ENCODE measurements around the gene ZC3H13.

Gene ZC3H13

DNA sequence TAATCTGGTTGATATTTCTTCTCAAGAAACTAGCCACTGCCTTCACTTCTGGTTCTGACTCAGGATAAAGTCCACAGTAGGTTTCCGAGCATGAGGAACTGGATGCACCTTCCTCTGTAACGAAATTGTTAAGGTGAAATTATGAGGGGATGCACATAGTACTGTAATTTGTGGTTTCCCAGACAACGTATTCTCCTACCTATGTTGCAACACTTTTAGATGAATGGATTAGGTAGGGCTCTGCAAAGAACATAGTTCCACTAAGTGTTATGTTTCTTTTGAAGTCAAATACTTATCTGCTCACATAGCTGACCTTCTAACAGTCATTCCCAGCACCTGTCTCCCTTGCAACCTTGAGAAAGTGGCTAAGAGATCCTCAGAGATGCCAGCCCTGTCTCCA lies 5.7 kb upstream of the ZC3H13 start:
- DNase-seq: no peak

DNA sequence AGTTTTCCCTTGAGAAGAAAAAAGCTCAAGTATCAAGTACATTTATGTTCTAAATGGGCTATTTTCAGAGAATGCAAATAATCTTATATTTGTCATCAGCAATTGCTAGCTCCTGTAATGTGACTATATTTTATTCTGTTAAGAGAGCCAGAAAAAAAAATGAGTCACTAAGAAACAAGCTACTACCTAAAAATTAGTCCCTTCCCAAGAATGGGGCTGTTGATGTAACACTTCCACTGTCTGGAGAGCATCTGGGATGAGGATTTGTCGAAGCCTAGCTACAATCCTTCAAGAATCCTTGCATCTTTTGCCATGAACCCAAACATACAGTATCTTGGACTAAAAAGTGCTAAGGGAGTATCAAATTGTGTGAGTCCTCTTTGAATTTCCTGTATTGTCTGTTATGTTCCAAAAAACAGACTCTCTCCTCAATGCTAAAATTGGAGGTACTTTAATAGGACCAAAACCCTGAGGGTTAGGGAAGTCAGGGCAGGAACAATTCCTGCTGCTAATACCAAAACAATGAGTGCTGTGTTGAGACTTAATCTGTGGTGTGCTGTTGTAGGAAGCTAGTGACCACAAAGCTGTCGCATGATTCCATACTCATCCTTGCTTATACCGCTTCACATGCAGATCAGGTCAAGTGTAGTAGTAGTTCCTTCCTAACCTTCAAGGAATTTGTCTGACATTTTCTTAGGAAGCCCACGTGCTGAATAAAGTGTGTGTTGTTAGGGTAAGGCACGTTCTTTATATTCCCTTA lies 4.9 kb upstream of the ZC3H13 start:
- DNase-seq: no peak

DNA sequence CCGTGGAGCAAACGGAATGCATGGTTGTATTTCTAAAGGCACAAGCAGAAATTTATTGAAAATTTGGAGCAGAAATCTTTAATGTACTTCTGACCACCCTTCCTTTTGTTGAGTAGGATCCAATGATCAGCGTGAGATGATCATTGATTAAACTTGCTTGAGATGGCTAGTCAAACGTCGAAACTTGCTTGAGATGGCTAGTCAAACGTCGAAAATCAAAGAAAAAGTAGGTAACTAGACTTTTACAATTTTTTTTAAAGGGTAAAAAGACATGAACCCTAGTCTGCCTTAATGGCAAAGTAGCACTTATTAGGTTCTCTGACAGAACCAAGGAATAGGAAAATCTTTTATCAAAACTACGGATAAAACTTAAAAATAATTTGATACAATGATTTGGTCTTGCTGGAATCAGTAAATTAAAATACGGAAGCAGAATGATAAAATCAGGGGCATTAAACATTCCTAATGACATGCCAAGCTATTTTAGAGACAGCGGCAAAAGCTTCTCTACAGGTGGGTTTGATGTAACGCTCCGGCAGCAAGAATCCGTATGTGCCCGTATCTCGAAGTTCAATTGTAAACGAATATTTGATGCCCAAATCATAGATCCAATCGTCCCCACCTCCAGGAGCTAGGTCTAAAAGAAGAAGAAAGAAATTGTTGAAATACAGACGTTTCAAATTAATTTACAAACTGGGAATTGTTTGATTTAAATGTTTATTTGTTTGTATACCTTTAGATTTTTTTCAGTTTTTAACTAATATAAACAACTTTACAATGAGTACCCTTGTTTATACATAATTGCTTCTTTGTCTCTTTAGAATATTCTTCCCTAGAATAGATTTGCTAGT lies 841 bp upstream of the ZC3H13 start:
- no peak for DNase-seq

- no peak for DNase-seq
Observed at GRCh38 chr13:46051968-46052318, 603 bp downstream of the ZC3H13 start.

GRCh38 chr13:46050771-46051170 lies 1.8 kb downstream of the ZC3H13 start:
- DNase-seq: no peak

- no peak for DNase-seq
Observed at GRCh38 chr13:46045424-46045823, 7.1 kb downstream of the ZC3H13 start.

GRCh38 chr13:46043647-46044046 lies 8.9 kb downstream of the ZC3H13 start:
- no peak for DNase-seq

GRCh38 chr13:46041419-46041839 lies 11.1 kb downstream of the ZC3H13 start:
- no peak for DNase-seq

DNA sequence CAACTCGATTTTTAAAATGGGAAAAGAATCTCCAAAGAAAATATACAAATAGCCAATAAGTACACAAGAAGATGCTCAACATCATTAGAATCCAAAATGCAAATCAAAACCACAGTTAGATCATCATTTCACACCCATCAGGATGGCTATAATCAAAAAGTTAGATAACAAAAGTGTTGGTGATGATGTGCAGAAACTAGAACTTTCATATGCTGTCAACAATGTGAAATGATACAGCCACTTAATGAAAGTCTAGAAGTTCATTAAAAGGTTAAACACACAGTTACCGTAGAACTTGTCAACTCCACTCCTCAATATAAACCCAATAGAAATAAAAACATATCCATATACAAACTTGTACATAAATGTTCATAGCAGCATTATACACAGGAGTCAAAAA lies 11.8 kb downstream of the ZC3H13 start:
- no peak for DNase-seq

DNA sequence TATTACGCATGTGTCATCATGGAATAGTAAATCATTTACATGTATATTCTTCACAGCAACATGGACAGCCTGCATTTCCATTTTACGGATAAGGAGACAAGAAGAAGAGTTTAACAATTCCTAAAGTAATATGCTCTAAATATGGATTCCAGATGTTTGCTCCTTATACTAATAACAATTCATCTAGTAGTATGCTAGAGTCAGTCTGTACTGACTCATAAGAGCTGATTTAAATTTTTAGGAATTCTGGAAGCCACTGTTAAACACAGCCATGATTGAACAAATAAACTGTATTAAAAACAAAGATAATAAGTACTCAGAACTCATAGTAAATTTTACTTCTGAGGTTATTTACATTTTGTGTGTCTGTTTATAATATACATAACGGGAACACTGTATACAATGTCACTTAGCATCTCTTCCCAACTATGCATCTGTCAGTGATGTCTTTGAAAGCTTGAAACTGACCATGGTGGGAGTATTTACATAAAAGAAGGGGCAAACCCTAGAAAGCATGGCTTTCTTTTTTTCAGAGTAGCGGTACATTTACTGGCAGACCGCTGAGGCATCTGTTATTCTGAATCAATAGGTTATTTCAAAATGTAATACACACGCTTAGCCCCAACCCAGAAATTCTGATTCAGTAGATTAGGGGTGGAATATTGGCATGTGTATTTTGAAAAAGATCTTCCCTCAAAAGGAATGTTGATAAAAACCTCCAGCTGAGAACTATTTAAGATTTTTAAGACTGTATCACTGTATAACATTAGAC lies 12.9 kb downstream of the ZC3H13 start:
- no peak for DNase-seq

- DNase-seq: no peak
Observed at GRCh38 chr13:46038296-46038695, 14.2 kb downstream of the ZC3H13 start.

GRCh38 chr13:46035066-46035465 lies 17.5 kb downstream of the ZC3H13 start:
- DNase-seq: no peak

DNA sequence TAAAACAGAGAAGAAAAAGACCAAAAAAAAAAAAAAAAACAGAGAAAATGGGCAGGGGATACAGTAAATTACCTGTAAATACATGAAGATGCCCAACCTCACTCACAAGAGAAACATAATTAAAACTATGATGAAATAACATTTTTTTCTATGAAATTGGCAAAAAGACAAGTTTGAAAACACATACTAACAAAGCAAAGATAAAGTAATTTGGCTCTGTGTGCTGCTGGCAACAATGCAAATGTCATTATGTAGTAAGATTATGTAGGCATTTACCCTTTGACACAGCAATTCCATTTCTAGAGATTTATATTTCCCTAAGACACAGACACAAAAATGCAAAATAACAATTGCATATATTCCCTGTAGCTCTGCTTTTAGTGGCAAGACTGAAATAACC lies 20.2 kb downstream of the ZC3H13 start:
- DNase-seq: no peak

DNA sequence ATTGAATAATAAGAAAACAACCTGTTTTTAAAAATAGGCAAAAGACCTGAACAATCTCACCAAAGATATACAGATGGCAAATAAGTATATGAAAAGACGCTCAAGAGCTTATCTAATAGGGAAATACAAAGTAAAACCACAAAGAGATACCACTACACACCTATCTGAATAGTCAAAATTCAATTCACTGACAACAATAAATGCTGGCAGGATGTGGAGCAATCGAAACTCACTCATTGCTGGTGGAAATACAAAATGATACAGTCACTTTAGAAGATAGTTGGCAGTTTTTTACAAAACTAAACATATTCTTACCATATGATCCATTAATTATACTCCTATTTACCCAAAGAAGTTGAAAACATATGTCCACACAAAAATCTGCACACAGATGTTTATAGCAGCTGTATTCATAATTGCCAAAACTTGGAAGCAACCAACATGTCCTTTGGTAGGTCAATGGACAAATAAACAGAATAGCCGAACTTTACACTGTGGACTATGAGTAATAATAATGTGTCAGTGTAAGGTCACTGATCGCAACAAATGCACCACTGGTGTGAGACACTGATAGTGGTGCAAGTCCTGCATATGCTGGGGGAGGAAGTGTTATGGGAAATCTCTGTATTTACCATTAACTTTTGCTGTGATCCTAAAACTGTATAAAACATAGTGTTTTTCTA lies 20.8 kb downstream of the ZC3H13 start:
- DNase-seq: no peak

DNA sequence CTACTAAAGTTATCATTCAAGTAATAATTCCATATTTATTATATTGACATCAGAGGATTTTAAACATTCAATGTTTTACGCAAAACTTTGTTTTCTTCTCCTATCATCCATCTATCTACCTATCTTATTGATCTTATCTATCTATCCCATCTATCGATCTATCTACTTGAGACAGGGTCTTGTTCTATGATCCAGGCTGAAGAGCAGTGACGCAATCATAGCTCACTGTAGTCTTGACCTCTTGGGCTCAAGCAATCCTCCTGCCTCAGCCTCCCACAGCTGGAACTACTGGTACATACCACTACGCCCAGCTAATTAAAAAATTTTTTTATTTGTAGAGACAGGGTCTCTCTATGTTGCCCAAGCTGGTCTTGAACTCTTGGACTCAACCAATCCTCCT lies 27.4 kb downstream of the ZC3H13 start:
- DNase-seq: no peak

GRCh38 chr13:46022481-46022880 lies 30.1 kb downstream of the ZC3H13 start:
- DNase-seq: no peak

- no peak for DNase-seq
Observed at GRCh38 chr13:46016216-46016615, 36.3 kb downstream of the ZC3H13 start.

DNA sequence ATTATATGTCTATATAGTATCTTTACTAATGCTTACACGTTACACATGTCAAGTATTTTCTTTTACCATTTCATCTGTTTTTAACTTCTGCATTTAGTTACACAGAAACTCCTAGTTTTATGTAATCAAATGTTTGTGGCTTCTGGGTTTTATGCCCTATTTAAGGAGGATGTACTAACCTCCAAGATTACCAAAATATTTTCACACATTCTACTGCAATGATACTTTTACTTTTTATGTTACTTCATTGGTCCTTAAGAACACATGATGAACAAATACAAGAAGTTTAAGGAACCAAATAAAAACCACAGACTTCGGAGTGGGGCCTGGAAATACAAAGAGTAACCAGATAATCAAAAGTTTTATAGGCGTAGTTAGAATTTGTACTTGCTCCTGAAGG lies 37.2 kb downstream of the ZC3H13 start:
- DNase-seq: no peak

DNA sequence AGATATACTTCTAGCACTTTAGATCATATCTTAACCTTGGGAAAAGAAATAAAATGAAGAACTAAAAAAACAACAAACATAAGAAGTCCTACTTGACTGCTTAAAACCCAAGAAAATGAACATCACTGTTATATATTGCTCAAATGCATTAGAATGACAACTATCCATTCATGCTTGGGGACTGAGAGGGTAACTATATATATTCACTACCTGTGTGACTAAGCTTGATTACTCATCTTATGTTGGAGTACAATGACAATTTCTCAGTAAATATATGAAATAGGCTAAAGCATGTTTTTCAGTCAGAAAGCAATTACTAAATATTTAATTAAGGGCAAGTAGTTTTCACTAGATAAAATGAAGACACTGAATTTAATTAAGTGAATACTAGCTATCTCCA lies 40.1 kb downstream of the ZC3H13 start:
- no peak for DNase-seq

DNA sequence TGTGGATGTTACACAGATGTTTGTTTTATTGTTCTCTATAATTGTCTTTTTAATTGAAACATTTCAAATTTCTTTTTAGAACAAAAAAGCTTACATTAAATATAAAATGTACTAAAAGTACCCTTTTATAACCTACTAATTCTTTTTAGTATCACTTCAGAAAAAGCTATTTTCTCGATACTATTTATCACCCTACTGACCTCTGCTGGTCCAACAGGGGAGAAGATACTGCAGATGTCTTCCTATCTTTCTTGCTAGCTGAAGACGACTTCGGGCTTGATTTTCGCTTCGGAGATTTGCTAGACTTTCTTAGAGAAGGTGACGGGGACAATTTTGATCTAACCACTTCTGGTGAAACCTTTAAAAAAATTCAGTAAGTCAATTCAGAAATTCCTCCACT lies 42.4 kb downstream of the ZC3H13 start:
- no peak for DNase-seq

GRCh38 chr13:46008631-46009030 lies 43.9 kb downstream of the ZC3H13 start:
- DNase-seq: no peak

DNA sequence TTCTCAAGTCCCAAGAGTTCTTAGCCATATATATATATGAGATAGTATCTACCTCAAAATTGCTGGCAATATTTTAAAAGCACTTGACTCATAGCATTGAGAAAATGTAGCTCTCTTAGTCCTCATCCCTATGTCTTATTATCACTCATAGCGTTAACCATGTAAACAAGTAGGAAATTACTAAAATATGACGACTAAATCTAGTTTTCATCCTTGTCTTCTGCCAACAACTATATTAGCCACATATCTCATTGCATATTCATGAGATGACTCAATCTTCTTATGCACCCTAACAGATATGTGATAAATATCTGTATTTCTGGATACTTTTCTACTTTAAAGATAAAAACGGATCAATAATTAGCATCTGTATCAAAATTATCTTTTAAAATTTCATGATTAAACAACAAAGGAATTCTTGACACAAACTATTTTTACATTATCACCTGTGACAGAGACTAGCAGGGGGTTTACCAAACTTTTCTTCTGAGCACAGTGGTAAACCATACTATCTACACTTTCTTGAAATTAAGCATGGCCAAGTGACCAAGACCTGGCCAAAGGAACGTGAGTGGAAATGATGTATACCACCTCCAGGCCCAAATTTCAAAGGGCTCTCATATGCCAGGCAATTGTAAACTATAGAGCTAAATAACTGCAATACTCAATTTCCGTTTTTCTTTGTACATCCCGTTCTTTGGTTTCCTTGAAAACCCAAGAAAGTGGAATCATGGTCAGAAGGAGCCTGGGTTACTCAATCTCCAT lies 45.7 kb downstream of the ZC3H13 start:
- no peak for DNase-seq
